Parathyroid adenoma (tissue), 2 donors: ENCODE data around the gene BST1.
A peak's percentile ranks its signal among the peaks of the same experiment; 100 is the strongest.

Experiments used
- H2AFZ ChIP-seq: fragments of 300-600 bp; sonication (generic); one replicate; pipeline ENCODE4 v1.7.0; 2017; ENCODE audit warnings: antibody characterized with exemption, mild to moderate bottlenecking
- H3K27ac ChIP-seq: fragments of 300-600 bp; sonication (generic); one replicate; pipeline ENCODE4 v1.7.0; 2017
- H3K27me3 ChIP-seq: fragments of 300-600 bp; sonication (generic); one replicate; pipeline ENCODE4 v1.7.0; 2017; ENCODE audit warnings: low read length; ENCODE audit not compliant: control insufficient read depth, insufficient read depth
- H3K36me3 ChIP-seq: fragments of 300-600 bp; sonication (generic); one replicate; pipeline ENCODE4 v1.7.0; 2017; ENCODE audit warnings: low read length; ENCODE audit not compliant: control insufficient read depth, insufficient read depth
- H3K4me1 ChIP-seq: fragments of 300-600 bp; sonication (generic); one replicate; pipeline ENCODE4 v1.7.0; 2017; ENCODE audit warnings: control low read depth
- H3K4me2 ChIP-seq: fragments of 300-600 bp; sonication (generic); one replicate; pipeline ENCODE4 v1.7.0; 2017; ENCODE audit warnings: low read length
- H3K4me3 ChIP-seq: fragments of 300-600 bp; sonication (generic); one replicate; pipeline ENCODE4 v1.7.0; 2017; ENCODE audit warnings: low read depth, low read length
- H3K79me2 ChIP-seq: fragments of 300-600 bp; sonication (generic); one replicate; pipeline ENCODE4 v1.7.0; 2017; ENCODE audit warnings: control low read depth
- H3K9ac ChIP-seq: fragments of 300-600 bp; sonication (generic); one replicate; pipeline ENCODE4 v1.7.0; 2017; ENCODE audit warnings: mild to moderate bottlenecking
- H3K9me3 ChIP-seq: fragments of 300-600 bp; sonication (generic); one replicate; pipeline ENCODE4 v1.7.0; 2017; ENCODE audit warnings: low read length; ENCODE audit not compliant: control insufficient read depth
- TF ChIP-seq, protein P1 (sequence below): fragments of 300-600 bp; sonication (generic); IDR thresholded peaks from one replicate; pipeline ENCODE4 v1.7.0; 2017; ENCODE audit warnings: antibody characterized with exemption, mild to moderate bottlenecking
- donor health status: primary hyperparathyroidism.

The BST1 gene

DNA sequence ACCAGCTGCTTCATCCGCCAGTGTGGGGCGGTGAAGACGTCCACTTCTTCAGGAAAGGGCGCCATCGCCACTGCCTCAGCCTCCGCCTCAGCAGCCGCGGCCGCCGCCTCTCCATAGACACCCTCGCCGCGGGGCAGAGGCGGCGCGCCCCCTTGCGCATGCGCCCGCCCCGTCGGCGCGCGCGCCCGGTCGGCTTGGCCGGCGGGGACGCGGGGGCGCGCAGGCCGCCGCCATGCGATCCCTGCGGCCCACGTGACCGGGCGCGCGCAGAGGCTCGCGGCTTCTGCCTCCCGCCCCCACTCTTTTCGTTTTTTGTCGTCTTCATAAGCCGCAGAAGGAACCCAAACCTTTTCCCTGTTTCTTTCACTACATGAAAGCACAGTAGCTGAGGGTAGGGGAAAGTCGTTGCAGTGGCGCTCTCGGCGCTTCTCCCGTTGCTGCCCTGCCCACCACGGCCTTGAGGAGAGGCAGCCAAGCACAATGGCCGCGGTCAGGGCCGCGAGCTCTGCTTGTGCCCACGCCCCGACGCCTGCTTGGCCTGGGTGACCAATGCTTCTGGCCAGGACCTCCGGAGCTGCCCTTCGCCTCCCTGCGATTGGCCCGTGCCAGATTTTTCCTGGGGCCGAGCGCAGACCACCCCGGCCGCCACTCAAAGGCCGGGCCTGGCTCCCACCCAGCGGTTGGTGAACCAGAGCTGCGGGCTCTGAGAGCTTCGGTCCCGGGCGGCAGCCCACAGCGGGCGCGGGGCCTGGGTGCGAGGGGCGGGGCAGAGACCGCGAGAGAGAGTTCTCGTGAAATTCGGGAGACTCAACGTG, 47.4 kb upstream of the BST1 start, which contains the start of gene FBXL5:
Gene FBXL5, minus strand, starts transcription at position 135 of the 815 bp plus-strand sequence. Its CDS starts 70 bp downstream, at position 65.
- H2AFZ ChIP-seq = peak within 1 kb of the TSS; percentile 99
- peak within 1 kb of the TSS; percentile 83 for H3K4me3 ChIP-seq
- H3K9ac ChIP-seq = peak within 1 kb of the TSS; percentile 68
- H3K36me3 ChIP-seq = no peaks in the 10 kb centered on the region
- no peaks in the 10 kb centered on the region for H3K27me3 ChIP-seq
- H3K4me1 ChIP-seq = peaks cover 2% of the 10 kb centered on the region
- H3K79me2 ChIP-seq = peaks cover 7% of the 10 kb centered on the region
- H3K9me3 ChIP-seq = no peaks in the 10 kb centered on the region
- H3K27ac ChIP-seq = peak within 1 kb of the TSS; percentile 97
- peak within 1 kb of the TSS; percentile 98 for H3K4me2 ChIP-seq
- TF ChIP-seq, protein P1, sequence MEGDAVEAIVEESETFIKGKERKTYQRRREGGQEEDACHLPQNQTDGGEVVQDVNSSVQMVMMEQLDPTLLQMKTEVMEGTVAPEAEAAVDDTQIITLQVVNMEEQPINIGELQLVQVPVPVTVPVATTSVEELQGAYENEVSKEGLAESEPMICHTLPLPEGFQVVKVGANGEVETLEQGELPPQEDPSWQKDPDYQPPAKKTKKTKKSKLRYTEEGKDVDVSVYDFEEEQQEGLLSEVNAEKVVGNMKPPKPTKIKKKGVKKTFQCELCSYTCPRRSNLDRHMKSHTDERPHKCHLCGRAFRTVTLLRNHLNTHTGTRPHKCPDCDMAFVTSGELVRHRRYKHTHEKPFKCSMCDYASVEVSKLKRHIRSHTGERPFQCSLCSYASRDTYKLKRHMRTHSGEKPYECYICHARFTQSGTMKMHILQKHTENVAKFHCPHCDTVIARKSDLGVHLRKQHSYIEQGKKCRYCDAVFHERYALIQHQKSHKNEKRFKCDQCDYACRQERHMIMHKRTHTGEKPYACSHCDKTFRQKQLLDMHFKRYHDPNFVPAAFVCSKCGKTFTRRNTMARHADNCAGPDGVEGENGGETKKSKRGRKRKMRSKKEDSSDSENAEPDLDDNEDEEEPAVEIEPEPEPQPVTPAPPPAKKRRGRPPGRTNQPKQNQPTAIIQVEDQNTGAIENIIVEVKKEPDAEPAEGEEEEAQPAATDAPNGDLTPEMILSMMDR = no peak

DNA sequence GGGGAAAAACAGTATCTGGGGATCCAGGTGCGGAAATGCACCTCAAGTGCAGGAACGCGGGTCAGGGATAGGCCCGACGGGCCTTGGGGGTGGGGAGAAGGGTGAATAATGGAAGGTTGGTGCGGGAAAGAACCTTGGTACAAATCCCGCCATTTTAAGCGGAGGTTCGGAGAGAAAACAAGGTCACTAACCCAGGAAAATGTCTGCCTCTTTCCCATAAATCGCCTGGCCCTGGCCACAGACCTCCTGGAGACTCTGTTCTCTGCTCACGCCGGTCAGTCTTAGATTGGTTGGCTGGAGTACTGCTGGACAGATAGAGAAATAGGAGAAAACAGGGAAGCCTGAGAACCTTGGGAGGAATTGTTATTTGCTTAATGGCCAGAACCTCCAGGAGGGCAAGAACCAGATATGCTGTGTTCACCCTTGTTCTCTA, 46.8 kb upstream of the BST1 start:
- H3K4me1 ChIP-seq = peaks cover 1% of the 10 kb centered on the region
- H3K27ac ChIP-seq = peak overlapping the region; percentile 97
- no peaks in the 10 kb centered on the region for H3K36me3 ChIP-seq
- H3K4me3 ChIP-seq = peak overlapping the region; percentile 77
- peak overlapping the region; percentile 98 for H3K4me2 ChIP-seq
- H2AFZ ChIP-seq = peak overlapping the region; percentile 99
- no peak overlapping the region for H3K9ac ChIP-seq
- no peaks in the 10 kb centered on the region for H3K9me3 ChIP-seq
- H3K27me3 ChIP-seq = no peaks in the 10 kb centered on the region
- TF ChIP-seq, protein P1 = no peak
- H3K79me2 ChIP-seq = peaks cover 3% of the 10 kb centered on the region

DNA sequence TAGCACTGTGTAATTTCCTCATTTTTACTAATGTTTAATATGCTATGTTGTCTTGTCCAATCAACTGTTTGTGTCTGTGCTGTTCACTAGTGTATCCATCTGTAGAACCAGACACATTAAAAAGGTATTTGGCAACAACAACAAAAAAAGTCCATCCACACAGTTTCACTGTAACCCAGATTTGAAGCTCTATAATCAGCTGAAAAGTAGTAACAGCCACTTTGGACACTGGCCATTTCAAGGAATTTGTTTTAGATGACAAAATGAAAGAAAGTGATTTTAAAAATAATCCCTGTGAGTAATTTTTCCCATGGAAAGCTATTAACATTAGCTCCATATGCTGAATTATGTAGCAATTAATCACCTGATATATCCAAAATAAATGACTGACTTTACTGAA, 45.5 kb upstream of the BST1 start:
- Histone ChIP-seq H3K4me3 (no peak overlapping the region), H3K4me2 (no peak overlapping the region), H3K9me3 (no peaks in the 10 kb centered on the region), H3K4me1 (no peaks in the 10 kb centered on the region), H3K36me3 (no peaks in the 10 kb centered on the region), H3K27me3 (no peaks in the 10 kb centered on the region), H3K27ac (no peak overlapping the region), H2AFZ (no peak overlapping the region), H3K79me2 (no peaks in the 10 kb centered on the region), H3K9ac (no peak overlapping the region)
- TF ChIP-seq, protein P1 = no peak

DNA sequence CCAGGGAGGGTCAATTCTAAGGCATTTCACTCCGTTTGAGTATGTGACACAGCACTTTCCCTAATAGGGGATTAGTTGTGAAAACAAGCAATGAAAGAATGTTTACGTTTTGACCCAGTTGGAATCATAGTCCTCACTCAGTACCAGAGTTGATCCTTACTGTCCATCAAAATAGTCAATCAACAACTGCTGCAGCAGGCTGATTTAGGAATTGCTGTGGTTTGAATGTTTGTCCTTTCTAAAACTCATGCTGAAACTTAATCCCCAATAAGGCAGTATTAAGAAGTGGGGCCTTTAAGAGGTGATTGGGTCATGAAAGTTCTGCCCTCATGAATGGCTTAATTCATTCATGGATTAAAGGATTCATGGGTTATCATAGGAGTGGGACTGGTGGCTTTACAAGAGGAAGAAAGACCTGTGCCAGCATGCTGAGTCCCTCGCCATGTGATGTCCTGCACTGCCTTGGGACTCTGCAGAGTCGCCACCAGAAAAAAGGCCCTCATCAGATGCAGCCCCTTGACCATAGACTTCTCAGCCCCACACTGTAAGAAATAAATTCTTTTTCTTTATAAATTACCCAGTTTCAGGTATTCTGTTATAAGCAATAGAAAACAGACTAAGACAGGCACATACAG, 44.6 kb upstream of the BST1 start:
- H3K27me3 ChIP-seq = no peaks in the 10 kb centered on the region
- no peaks in the 10 kb centered on the region for H3K36me3 ChIP-seq
- no peak overlapping the region for H3K9ac ChIP-seq
- no peak overlapping the region for H3K4me3 ChIP-seq
- H3K9me3 ChIP-seq = no peaks in the 10 kb centered on the region
- no peaks in the 10 kb centered on the region for H3K79me2 ChIP-seq
- no peaks in the 10 kb centered on the region for H3K4me1 ChIP-seq
- no peak overlapping the region for H3K4me2 ChIP-seq
- no peak overlapping the region for H2AFZ ChIP-seq
- TF ChIP-seq, protein P1 = no peak
- H3K27ac ChIP-seq = no peak overlapping the region
